Measurements from ENCODE around the gene AZIN2.

Gene AZIN2

DNA sequence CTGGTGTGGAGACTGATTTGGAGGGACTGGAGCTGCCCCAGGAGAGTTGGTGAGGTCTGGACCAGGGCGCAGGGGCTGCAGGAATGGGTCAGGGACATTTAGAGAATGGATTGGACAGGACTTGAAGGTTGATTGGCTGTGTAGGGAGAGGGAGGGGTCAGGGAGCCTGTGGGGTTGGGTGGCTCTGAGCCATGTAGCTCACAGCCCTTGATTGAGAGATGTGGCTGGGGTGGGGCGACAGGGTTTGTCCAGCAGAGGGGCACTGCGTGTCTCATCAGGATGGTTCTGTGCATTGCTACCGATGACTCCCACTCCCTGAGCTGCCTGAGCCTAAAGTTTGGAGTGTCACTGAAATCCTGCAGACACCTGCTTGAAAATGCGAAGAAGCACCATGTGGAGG, 12.1 kb downstream of the AZIN2 start:
- DNase-seq (ENCODE audit: low read depth), result no peak

DNA sequence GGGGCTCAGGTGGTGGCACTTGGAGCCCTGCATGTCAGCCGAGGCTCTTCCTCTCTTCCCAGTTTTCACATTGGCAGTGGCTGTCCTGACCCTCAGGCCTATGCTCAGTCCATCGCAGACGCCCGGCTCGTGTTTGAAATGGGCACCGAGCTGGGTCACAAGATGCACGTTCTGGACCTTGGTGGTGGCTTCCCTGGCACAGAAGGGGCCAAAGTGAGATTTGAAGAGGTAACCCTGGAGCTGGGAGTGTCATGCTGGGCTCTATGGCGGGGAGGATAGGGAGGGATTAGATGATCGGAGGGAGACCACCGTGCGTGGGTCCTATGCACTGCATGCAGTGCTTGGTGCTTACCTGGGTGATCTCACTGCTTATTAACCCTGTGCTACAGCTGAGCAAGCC, 13.5 kb downstream of the AZIN2 start:
- TF ChIP-seq, protein P1, sequence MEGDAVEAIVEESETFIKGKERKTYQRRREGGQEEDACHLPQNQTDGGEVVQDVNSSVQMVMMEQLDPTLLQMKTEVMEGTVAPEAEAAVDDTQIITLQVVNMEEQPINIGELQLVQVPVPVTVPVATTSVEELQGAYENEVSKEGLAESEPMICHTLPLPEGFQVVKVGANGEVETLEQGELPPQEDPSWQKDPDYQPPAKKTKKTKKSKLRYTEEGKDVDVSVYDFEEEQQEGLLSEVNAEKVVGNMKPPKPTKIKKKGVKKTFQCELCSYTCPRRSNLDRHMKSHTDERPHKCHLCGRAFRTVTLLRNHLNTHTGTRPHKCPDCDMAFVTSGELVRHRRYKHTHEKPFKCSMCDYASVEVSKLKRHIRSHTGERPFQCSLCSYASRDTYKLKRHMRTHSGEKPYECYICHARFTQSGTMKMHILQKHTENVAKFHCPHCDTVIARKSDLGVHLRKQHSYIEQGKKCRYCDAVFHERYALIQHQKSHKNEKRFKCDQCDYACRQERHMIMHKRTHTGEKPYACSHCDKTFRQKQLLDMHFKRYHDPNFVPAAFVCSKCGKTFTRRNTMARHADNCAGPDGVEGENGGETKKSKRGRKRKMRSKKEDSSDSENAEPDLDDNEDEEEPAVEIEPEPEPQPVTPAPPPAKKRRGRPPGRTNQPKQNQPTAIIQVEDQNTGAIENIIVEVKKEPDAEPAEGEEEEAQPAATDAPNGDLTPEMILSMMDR (IDR thresholded peaks at IDR 0.05; ENCODE audit: control insufficient read depth, insufficient read depth, low read depth, low read length, missing control alignments), result no peak
- H3K4me3 ChIP-seq (ENCODE audit: control insufficient read depth, low read depth, low read length), result no peak overlapping the region
- DNase-seq (ENCODE audit: low read depth), result no peak

More for the DNA sequence above, 12.1 kb downstream of the AZIN2 start:
- TF ChIP-seq, protein P1 (IDR thresholded peaks at IDR 0.05; ENCODE audit: control insufficient read depth, insufficient read depth, low read depth, low read length, missing control alignments), result no peak
- no peak overlapping the region for H3K4me3 ChIP-seq (ENCODE audit: control insufficient read depth, low read depth, low read length)

DNA sequence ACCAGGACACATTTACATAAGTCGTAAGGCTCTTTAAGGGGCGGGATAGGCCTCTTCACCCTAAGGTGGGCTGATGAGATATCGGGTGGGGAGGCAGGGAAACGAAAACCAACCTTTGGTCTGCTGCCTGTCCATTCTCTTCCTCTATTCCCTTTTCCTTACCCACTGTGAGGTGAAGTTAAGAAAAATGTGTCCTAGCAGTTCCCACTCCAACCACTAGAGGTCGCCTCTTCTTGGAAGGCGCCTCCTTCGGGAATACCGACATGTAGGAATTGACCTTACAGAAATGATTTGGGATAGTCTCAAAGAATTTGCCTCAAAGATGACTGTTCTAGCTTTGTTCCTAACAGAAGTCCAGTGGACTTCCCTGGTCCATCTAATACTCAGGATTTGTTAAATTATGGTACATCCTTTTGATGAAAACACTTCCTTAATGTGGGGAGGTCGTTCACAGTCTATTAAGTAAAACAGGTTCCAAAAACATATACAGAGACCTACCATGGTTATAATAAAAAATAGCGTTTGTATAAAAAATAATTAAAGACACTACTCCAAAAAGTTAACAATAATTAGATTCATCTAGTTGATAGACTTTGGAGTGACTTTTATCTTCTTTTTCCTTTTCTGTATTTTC, 14.1 kb downstream of the AZIN2 start:
- TF ChIP-seq, protein P1 (IDR thresholded peaks at IDR 0.05; ENCODE audit: control insufficient read depth, insufficient read depth, low read depth, low read length, missing control alignments), result peak; percentile 98
- DNase-seq (ENCODE audit: low read depth), result peak; percentile 31
- H3K4me3 ChIP-seq (ENCODE audit: control insufficient read depth, low read depth, low read length), result no peak overlapping the region

DNA sequence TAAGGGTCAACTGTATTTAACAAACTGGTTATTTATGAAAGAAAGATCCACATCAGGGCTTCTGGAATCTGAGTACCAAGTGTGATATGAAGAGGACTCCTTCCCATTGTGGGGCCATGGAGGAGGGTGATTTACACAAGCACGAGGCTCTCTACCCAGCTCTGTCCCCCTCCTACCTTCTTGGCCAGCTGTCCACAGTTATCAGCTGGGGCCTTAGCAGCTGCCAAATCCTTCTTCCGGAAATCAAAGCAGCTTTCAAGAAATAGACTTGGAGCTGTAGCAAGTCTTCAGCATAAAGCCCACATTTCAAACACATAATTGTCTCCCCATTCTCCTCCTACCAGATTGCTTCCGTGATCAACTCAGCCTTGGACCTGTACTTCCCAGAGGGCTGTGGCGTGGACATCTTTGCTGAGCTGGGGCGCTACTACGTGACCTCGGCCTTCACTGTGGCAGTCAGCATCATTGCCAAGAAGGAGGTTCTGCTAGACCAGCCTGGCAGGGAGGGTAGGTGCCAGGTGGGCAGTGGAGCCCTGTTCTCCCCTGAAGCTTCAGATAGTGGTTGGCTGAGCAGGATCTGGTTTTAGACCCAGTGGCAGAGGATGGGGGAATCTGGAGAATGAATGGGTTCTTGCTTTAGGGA, 15.5 kb downstream of the AZIN2 start:
- H3K4me3 ChIP-seq (ENCODE audit: control insufficient read depth, low read depth, low read length), result no peak overlapping the region
- TF ChIP-seq, protein P1 (IDR thresholded peaks at IDR 0.05; ENCODE audit: control insufficient read depth, insufficient read depth, low read depth, low read length, missing control alignments), result no peak
- no peak for DNase-seq (ENCODE audit: low read depth)

DNA sequence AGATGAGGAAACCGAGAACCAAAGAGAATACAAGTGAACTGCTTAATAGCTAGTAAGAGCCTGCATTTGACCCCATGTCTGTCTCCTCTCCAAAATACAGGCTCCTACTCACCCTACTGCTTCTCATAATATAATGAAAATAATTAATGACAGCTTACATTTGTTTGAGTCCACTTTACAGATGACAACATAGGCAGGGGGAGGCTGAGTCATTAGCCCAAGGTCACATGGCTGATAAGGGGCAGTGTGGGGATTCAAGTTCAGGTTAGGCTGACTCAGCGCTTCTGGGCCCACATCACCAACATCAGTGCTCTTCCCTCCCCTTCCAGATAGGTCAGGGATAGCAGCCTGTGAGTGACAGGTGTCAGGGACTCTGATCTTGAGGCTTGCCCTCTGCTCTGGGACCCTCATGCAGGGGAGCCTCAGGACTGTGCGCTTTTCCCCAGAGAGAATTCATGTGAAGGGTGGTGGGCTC, 16.2 kb downstream of the AZIN2 start:
- no peak overlapping the region for H3K4me3 ChIP-seq (ENCODE audit: control insufficient read depth, low read depth, low read length)
- TF ChIP-seq, protein P1 (IDR thresholded peaks at IDR 0.05; ENCODE audit: control insufficient read depth, insufficient read depth, low read depth, low read length, missing control alignments), result no peak
- DNase-seq (ENCODE audit: low read depth), result no peak

DNA sequence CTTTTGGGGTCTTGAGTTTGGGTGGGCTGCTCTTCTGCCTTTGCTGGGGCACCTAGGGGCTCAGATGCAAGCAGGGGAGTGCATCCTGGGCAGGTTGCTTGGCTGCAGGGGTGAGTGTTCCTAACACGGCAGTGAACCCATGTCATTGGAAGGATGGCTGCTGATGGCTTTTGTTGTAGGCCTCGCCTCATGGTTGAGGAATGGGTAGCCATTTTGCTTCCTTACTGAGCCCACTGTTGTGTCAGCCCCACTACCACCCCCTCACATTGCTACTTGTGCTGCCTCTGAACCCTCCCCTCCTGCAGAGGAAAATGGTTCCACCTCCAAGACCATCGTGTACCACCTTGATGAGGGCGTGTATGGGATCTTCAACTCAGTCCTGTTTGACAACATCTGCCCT, 16.8 kb downstream of the AZIN2 start:
- TF ChIP-seq, protein P1 (IDR thresholded peaks at IDR 0.05; ENCODE audit: control insufficient read depth, insufficient read depth, low read depth, low read length, missing control alignments), result no peak
- no peak overlapping the region for H3K4me3 ChIP-seq (ENCODE audit: control insufficient read depth, low read depth, low read length)
- no peak for DNase-seq (ENCODE audit: low read depth)
